ENCODE data around the gene AKAP6.

GRCh38 chr14:32784405-32784804, 455.3 kb downstream of the AKAP6 start:
- TF ChIP-seq CTCF (IDR thresholded peaks at IDR 0.05) (no peak), POLR2A (IDR thresholded peaks at IDR 0.05) (no peak)

Data from adrenal gland (tissue), 5 donors.